ENCODE data around the gene DDX28. TPM values are rescaled to one million over a fixed set of nuclear protein-coding genes. Genes with fewer than 3 reads are reported as not detected.

The DDX28 gene
- total and polyA plus RNA-seq, 2 of the 8 experiments (the other 6 are each of a cell fraction or from before 2014, with no cell fraction given): 16.8 to 28.1 TPM

DNA sequence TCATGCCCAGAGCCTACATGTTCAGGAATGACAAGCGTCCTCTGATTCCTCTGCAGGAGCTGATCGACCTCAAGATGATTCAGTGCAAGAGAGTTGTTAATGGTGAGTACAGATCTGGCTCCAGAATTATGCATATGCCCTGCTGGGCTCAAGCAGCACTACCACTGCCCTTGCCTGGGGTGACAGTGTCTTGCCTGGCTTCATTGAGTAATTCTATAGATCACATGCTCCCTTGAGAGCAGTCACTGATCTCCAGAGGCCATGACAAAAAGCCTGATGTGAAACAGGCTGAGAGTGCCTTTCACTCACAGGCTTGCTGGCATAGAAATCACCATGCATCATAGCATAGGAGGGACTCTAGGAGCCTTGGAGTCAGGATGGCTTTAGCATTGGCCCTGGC is 26.4 kb upstream of the DDX28 start:
- H2BK20ac ChIP-seq (ENCODE audit: low read length): no peak overlapping the region
- CTCF ChIA-PET (ENCODE audit: partially characterized antibody): no interaction called here
- no peak overlapping the region for H2BK120ac ChIP-seq (replicated peaks; ENCODE audit: low read depth, low read length)
- H2BK5ac ChIP-seq (ENCODE audit: low read depth, low read length): no peak overlapping the region
- no peaks in the 10 kb centered on the region for H3K79me2 ChIP-seq (ENCODE audit: control insufficient read depth in 1 of 2, insufficient read depth in 2 of 2, low read length in 2 of 2)
- no peak overlapping the region for H2BK15ac ChIP-seq (ENCODE audit: low read length)
- DNase-seq (ENCODE audit: low read depth in 1 of 2, low spot score in 2 of 2) (no peak), FAIRE-seq (no peak)
- no peaks in the 10 kb centered on the region; the same call in 1 of the 2 replicates for H3K23me2 ChIP-seq (ENCODE audit: low read depth, low read length)
- no peak overlapping the region for H4K5ac ChIP-seq (ENCODE audit: insufficient read length, low read depth, low read length)
- H3K79me1 ChIP-seq (ENCODE audit: low read depth, low read length): peaks cover 5% of the 10 kb centered on the region
- no peak overlapping the region for H3K4me2 ChIP-seq (ENCODE audit: insufficient read depth in 1 of 2, low read depth in 2 of 2, low read length in 2 of 2)
- no peak overlapping the region for H3K56ac ChIP-seq (replicated peaks; ENCODE audit: insufficient read length, low read depth, low read length)
- no peak overlapping the region for H3K27ac ChIP-seq (ENCODE audit: low read depth, low read length)
- no peak overlapping the region for H4K8ac ChIP-seq (ENCODE audit: extremely low read depth, insufficient read depth, low read length)
- no peak overlapping the region for H4K91ac ChIP-seq (replicated peaks; ENCODE audit: insufficient read length, low read length)
- 89% methylated on average over 2 of the region's 2 CpGs; no CpG with 5 or more reads in 1 of the 2 experiments for WGBS, 2 experiments (ENCODE audit: extremely low coverage in 1 of 2, insufficient coverage in 1 of 2, insufficient read length in 1 of 2, insufficient replicate concordance in 2 of 2, low coverage in 1 of 2, low lambda C conversion rate in 2 of 2, missing lambda C conversion rate in 1 of 2)
- no peak overlapping the region for H2AK5ac ChIP-seq (ENCODE audit: low read depth, low read length)
- H3K9me3 ChIP-seq (ENCODE audit: insufficient read depth in 2 of 2, low read depth in 1 of 2, low read length in 1 of 2): no peaks in the 10 kb centered on the region
- no peak overlapping the region for H3K14ac ChIP-seq (ENCODE audit: insufficient read length)
- H3K23ac ChIP-seq (ENCODE audit: insufficient read length): no peak overlapping the region
- H3K36me3 ChIP-seq (ENCODE audit: control insufficient read depth in 2 of 4, insufficient read depth in 4 of 4, low read length in 3 of 4): peaks cover 0 to 14% (median 9%) of the 10 kb centered on the region in 4 experiments; a peak in 5 of 8 replicates
- H2BK12ac ChIP-seq (ENCODE audit: low read depth, low read length): no peak overlapping the region
- no peak overlapping the region for H3K18ac ChIP-seq (ENCODE audit: extremely low read depth, low read length)
- no peaks in the 10 kb centered on the region for H3K27me3 ChIP-seq (replicated peaks in 1 of 4; ENCODE audit: control insufficient read depth in 3 of 4, extremely low read depth in 1 of 4, insufficient read depth in 3 of 4, low read length in 3 of 4)
- no peak overlapping the region for H2AFZ ChIP-seq (ENCODE audit: low read length)
- no peak overlapping the region for H3K4ac ChIP-seq (replicated peaks; ENCODE audit: insufficient read length, low read depth, low read length)
- H3K9ac ChIP-seq (replicated peaks in 1 of 4; ENCODE audit: extremely low read depth in 1 of 4, low read depth in 3 of 4, low read length in 3 of 4): no peak overlapping the region
- POLR2A ChIA-PET (ENCODE audit: partially characterized antibody): interaction anchor here (1.0 kb wide), 1 partner anchor 12 kb away, joined by 3 read pairs; no protein-coding TSS in a partner anchor
- no peak overlapping the region for H3K4me3 ChIP-seq (ENCODE audit: extremely low read depth in 1 of 4, insufficient read depth in 2 of 4, low read depth in 3 of 4, low read length in 4 of 4)
- H4K20me1 ChIP-seq (replicated peaks in 1 of 2; ENCODE audit: control insufficient read depth in 1 of 2, insufficient read depth in 2 of 2, low read length in 2 of 2): no peaks in the 10 kb centered on the region
- H3K4me1 ChIP-seq (replicated peaks in 1 of 4; ENCODE audit: control insufficient read depth in 3 of 4, insufficient read depth in 4 of 4, low read length in 3 of 4): no peaks in the 10 kb centered on the region
- TF ChIP-seq CREB1 (IDR thresholded peaks at IDR 0.05): no peak
